Esophagus muscularis mucosa (tissue), 4 donors: Measurements from ENCODE around the gene OR5AU1. TPM values are rescaled to one million over a fixed set of nuclear protein-coding genes. Genes with fewer than 3 reads are reported as not detected.

Experiments
- DNase-seq: peaks from one replicate; pipeline ENCODE4 v3.0.0-alpha.2; 2017; ENCODE audit errors: extremely low spot score
- H3K27ac ChIP-seq, 4 donors: fragments of 200-600 bp; sonication (generic); replicated peaks in 1 of 4; 1 replicate in 3 of 4; 2 replicates in 1 of 4; pipeline ENCODE4 v1.5.1; 2016 to 2019; ENCODE audit warnings: mild to moderate bottlenecking in 1 of 4
- H3K27me3 ChIP-seq, 4 donors: fragments of 200-600 bp; sonication (generic); one replicate each; pipeline versions ENCODE4 v1.5.1 to v1.6.0; 2016 to 2019
- H3K36me3 ChIP-seq, 4 donors: fragments of 200-600 bp; sonication (generic); one replicate each; pipeline ENCODE4 v1.5.1; 2016 to 2019
- H3K4me1 ChIP-seq, 4 donors: fragments of 200-600 bp; sonication (generic); one replicate each; pipeline ENCODE4 v1.5.1; 2016 to 2019
- H3K4me3 ChIP-seq, 4 donors: fragments of 200-600 bp; sonication (generic); 1 replicate in 2 of 4; 2 replicates in 2 of 4; pipeline ENCODE4 v1.5.1; 2016 to 2019; ENCODE audit warnings: mild to moderate bottlenecking in 4 of 4, moderate library complexity in 1 of 4
- H3K9me3 ChIP-seq, 4 donors: fragments of 200-600 bp; sonication (generic); 1 replicate in 3 of 4; 2 replicates in 1 of 4; pipeline ENCODE4 v1.5.1; 2016 to 2019
- EP300 ChIP-seq: sonication (generic); formaldehyde crosslinking; IDR thresholded peaks from one replicate; pipeline ENCODE4 v1.6.1; 2017; ENCODE audit warnings: antibody characterized with exemption
- POLR2A ChIP-seq: fragments of 450-650 bp; IDR thresholded peaks from one replicate; pipeline ENCODE4 v1.6.1; 2017; ENCODE audit warnings: antibody characterized with exemption, moderate library complexity, mild to moderate bottlenecking, low read depth
- POLR2AphosphoS5 ChIP-seq, 2 donors: sonication (generic); formaldehyde crosslinking; IDR thresholded peaks; one replicate each; pipeline ENCODE4 v1.6.1; 2017; ENCODE audit warnings: antibody characterized with exemption in 2 of 2
- WGBS: methylation state at CpG from one replicate; pipeline ENCODE4 v1.1.5; 2018; 5-methylcytosine and 5-hydroxymethylcytosine counted together
- intact Hi-C: fragments of 100-400 bp; cut with DNase I; formaldehyde crosslinking; loops from one replicate; pipeline ENCODE4 v1.15.1; 2023
- total RNA-seq, 4 donors: library from RNA; depleted of rRNA; stranded (reverse); fragments of >200 nt; gene quantifications; one replicate each; pipeline versions ENCODE4 v1.1.0 to v1.2.1, GENCODE V29; 2016
- TF ChIP-seq, protein P1 (sequence below), 3 experiments: fragments of 200-600 bp in 2 of 3; fragments of 450-650 bp in 1 of 3; sonication (generic) in 2 of 3; IDR thresholded peaks; one replicate each; pipeline ENCODE4 v1.5.1; 2017 to 2019; ENCODE audit warnings: antibody characterized with exemption in 3 of 3, mild to moderate bottlenecking in 2 of 3, moderate library complexity in 1 of 3

The OR5AU1 gene
- total RNA-seq, 4 donors from 2014 or later: not detected

DNA sequence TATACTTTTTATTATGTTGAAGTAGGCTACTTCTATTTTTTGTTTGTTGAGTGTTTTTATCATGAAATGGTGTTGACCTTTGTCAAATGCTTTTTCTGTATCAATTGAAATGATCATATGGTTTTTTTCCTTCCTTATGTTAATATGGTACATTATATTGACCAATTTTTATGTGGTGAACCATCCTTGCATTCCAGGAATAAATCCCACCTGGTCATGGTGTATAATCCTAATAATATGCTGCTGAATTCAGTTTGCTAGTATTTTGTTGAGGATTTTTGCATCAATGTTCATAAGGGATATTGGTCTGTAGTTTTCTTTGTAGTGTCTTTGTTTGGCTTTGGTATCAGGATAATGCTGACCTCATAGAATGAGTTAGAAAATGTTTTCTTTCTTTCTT, 10.4 kb downstream of the OR5AU1 start:
- no peak for DNase-seq
- Histone ChIP-seq H3K9me3 (peaks cover 0 to 12% (median 6%) of the 10 kb centered on the region in 4 donors), H3K27me3 (no peaks in the 10 kb centered on the region), H3K27ac (no peak overlapping the region), H3K4me1 (no peaks in the 10 kb centered on the region), H3K4me3 (no peak overlapping the region), H3K36me3 (no peaks in the 10 kb centered on the region)
- intact Hi-C loops: no loop called here
- TF ChIP-seq EP300: no peak
- TF ChIP-seq POLR2A: no peak
- TF ChIP-seq POLR2AphosphoS5 (IDR thresholded peaks at IDR 0.05): no peak
- TF ChIP-seq, protein P1, sequence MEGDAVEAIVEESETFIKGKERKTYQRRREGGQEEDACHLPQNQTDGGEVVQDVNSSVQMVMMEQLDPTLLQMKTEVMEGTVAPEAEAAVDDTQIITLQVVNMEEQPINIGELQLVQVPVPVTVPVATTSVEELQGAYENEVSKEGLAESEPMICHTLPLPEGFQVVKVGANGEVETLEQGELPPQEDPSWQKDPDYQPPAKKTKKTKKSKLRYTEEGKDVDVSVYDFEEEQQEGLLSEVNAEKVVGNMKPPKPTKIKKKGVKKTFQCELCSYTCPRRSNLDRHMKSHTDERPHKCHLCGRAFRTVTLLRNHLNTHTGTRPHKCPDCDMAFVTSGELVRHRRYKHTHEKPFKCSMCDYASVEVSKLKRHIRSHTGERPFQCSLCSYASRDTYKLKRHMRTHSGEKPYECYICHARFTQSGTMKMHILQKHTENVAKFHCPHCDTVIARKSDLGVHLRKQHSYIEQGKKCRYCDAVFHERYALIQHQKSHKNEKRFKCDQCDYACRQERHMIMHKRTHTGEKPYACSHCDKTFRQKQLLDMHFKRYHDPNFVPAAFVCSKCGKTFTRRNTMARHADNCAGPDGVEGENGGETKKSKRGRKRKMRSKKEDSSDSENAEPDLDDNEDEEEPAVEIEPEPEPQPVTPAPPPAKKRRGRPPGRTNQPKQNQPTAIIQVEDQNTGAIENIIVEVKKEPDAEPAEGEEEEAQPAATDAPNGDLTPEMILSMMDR (IDR thresholded peaks at IDR 0.05): no peak

DNA sequence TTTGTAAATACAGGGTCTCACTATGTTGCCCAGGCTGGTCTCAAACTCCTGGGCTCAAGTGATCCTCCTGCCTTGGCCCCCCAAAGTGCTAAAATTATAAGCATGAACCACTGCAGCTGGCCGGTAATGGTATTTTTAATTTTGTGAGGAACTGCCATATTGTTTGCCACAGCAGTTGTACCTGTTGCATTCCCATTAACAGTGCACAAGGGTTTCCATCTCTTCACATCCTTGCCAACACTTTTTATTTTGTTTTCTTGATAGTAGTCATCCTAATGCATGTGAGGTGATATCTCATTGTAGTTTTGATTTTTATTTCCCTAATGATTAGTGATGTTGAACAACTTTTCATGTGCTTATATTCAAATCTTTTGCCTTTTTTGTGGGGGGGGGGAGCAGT, 13.5 kb downstream of the OR5AU1 start:
- Histone ChIP-seq H3K36me3 (no peaks in the 10 kb centered on the region), H3K9me3 (peaks cover 0 to 12% (median 6%) of the 10 kb centered on the region in 4 donors), H3K4me3 (no peak overlapping the region), H3K27me3 (no peaks in the 10 kb centered on the region), H3K4me1 (no peaks in the 10 kb centered on the region), H3K27ac (no peak overlapping the region)
- DNase-seq: no peak
- 100% methylated on average over 1 of the region's 1 CpG for WGBS
- TF ChIP-seq EP300 (no peak), POLR2A (no peak), POLR2AphosphoS5 (IDR thresholded peaks at IDR 0.05) (no peak)
- TF ChIP-seq, protein P1 (IDR thresholded peaks at IDR 0.05): no peak
- intact Hi-C loops: no loop called here

DNA sequence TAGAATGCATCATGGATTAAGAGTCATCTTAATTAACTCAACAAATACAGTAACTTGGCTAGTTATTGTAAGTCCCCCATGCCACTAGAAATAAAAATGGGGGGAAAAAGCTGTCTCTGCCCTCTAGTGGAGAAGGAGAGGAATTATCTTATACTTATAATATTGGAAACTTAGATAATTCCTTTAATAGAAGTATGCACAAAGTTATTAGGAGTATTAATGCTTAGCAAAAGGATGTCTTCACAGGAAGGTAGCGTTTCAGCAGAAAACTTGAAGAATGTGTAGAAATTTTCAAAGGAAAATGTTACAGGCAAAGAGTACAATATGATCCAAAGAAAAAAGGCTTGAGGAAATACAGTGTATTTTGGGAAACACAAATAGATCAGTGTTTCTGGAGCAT, 19.8 kb downstream of the OR5AU1 start:
- Histone ChIP-seq H3K4me3 (no peak overlapping the region), H3K9me3 (no peaks in the 10 kb centered on the region), H3K27me3 (no peaks in the 10 kb centered on the region), H3K27ac (no peak overlapping the region), H3K36me3 (no peaks in the 10 kb centered on the region), H3K4me1 (no peaks in the 10 kb centered on the region)
- WGBS: 10% methylated on average over 1 of the region's 1 CpG
- TF ChIP-seq, protein P1 (IDR thresholded peaks at IDR 0.05): peak; percentile 48 to 64 (median 57)
- TF ChIP-seq POLR2A (no peak), EP300 (no peak), POLR2AphosphoS5 (IDR thresholded peaks at IDR 0.05) (no peak)
- intact Hi-C loops: no loop called here
- no peak for DNase-seq

DNA sequence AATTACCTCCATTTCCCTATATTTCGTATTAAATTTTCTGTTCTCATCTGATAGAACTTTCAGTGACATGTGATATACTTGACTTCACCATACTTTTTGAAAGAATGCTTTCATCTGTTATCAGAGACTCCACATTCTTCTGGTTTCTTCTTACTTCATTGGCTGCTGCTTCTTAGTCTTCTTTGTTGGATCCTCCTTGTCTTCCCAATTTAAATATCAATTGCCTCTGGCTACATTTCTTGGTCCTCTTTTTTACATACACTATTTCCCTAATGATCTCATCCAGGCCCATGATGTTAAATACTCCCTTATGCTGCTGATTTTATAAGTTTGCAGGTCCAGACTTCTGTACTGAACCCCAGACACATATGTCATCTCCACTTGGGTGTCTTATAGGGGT, 22.0 kb downstream of the OR5AU1 start:
- TF ChIP-seq POLR2AphosphoS5 (IDR thresholded peaks at IDR 0.05) (no peak), EP300 (no peak), POLR2A (no peak)
- TF ChIP-seq, protein P1 (IDR thresholded peaks at IDR 0.05): no peak
- intact Hi-C loops: no loop called here

DNA sequence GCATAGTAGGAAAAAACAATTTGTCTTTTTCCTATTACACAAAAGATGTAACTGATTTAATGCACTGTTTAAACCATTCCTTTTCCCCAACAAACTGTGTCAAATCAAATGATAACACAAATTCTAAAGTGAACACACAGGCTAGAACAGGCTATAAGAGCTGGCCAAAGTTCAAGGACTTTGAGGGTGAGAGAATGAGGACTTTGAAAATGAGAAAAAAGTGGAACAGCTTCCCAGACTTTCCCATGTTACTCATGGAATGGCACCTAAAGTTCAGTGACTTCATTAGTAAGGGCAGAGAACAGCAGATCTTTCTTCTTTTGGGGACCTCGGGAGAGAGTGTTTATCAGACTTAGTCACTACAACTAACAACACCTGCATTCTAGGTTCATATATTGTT, 32.4 kb downstream of the OR5AU1 start:
- H3K9me3 ChIP-seq: no peaks in the 10 kb centered on the region
- H3K36me3 ChIP-seq: no peaks in the 10 kb centered on the region
- no peak for DNase-seq
- H3K27me3 ChIP-seq: peaks cover 0 to 3% (median 0%) of the 10 kb centered on the region in 4 donors
- H3K27ac ChIP-seq: no peak overlapping the region
- H3K4me1 ChIP-seq: no peaks in the 10 kb centered on the region
- TF ChIP-seq EP300 (no peak), POLR2AphosphoS5 (IDR thresholded peaks at IDR 0.05) (no peak), POLR2A (no peak)
- TF ChIP-seq, protein P1 (IDR thresholded peaks at IDR 0.05): no peak
- H3K4me3 ChIP-seq: no peak overlapping the region
- intact Hi-C loops: no loop called here
- WGBS: 58% methylated on average over 1 of the region's 1 CpG

More for the DNA sequence above, 22.0 kb downstream of the OR5AU1 start:
- Histone ChIP-seq H3K27ac (no peak overlapping the region), H3K4me3 (no peak overlapping the region), H3K4me1 (no peaks in the 10 kb centered on the region), H3K9me3 (no peaks in the 10 kb centered on the region), H3K27me3 (no peaks in the 10 kb centered on the region), H3K36me3 (no peaks in the 10 kb centered on the region)
- DNase-seq: no peak
- WGBS: 50% methylated on average over 1 of the region's 1 CpG
